ENCODE data around the gene OSBPL10. TPM values are rescaled to one million over a fixed set of nuclear protein-coding genes. Genes with fewer than 3 reads are reported as not detected.

Gene OSBPL10
- total and polyA plus RNA-seq, 2 donors (not counting 1 experiment from before 2014, with no cell fraction given): 88.5 to 310 TPM

- Histone ChIP-seq H3K9me3 (ENCODE audit: control extremely low read depth in 1 of 3, control insufficient read depth in 2 of 3, insufficient read depth in 1 of 3, low read length in 2 of 3) (peaks cover 9 to 28% (median 22%) of the 10 kb centered on the region in 3 donors), H2AFZ (ENCODE audit: insufficient read depth, low read depth, low read length, poor library complexity, severe bottlenecking) (no peak overlapping the region), H3K9ac (ENCODE audit: low read length) (no peak overlapping the region), H3K4me2 (replicated peaks; ENCODE audit: low read depth, low read length, poor library complexity, severe bottlenecking) (peak overlapping the region; percentile 0), H3K27ac (ENCODE audit: low read length in 2 of 2) (peak overlapping the region in 1 of 2 donors; percentile 7), H4K20me1 (ENCODE audit: control insufficient read depth, insufficient read depth, low read length, poor library complexity, severe bottlenecking) (peaks cover 4% of the 10 kb centered on the region), H3K27me3 (replicated peaks in 1 of 4; ENCODE audit: control extremely low read depth in 1 of 4, control insufficient read depth in 3 of 4, insufficient read depth in 4 of 4, low read length in 3 of 4) (no peaks in the 10 kb centered on the region), H3K4me1 (ENCODE audit: control insufficient read depth in 2 of 2, insufficient read depth in 2 of 2, low read length in 2 of 2) (peaks cover 47 to 50% of the 10 kb centered on the region in 2 donors), H3K79me2 (ENCODE audit: control insufficient read depth, insufficient read depth, low read length) (peaks cover 53% of the 10 kb centered on the region), H3K36me3 (replicated peaks in 1 of 2; ENCODE audit: control extremely low read depth in 1 of 2, control insufficient read depth in 1 of 2, extremely low read depth in 1 of 2, insufficient read depth in 2 of 2, low read length in 1 of 2) (peaks cover 5 to 49% of the 10 kb centered on the region in 2 experiments), H3K4me3 (ENCODE audit: control extremely low read depth in 1 of 5, extremely low read depth in 1 of 5, insufficient read depth in 1 of 5, low read depth in 2 of 5, low read length in 4 of 5) (no peak overlapping the region)
- CTCF ChIA-PET: interaction anchor here (0.7 to 2.0 kb wide), 4 partner anchors 13 to 317 kb away, joined by 3 to 8 read pairs (median 4); no protein-coding TSS in a partner anchor
- POLR2A ChIA-PET: no interaction called here
- H3K27me3 Mint-ChIP-seq: no peaks in the 10 kb centered on the region
- peak overlapping the region; percentile 40 for H3K4me3 Mint-ChIP-seq
- DNase-seq: no peak
- H3K4me1 Mint-ChIP-seq: peaks cover 49% of the 10 kb centered on the region
- no peak for TF ChIP-seq CTCF (IDR thresholded peaks at IDR 0.05)
- TF ChIP-seq EZH2 (IDR thresholded peaks at IDR 0.05; ENCODE audit: borderline replicate concordance, insufficient read depth, low read depth, low read length, poor library complexity, severe bottlenecking): no peak
- intact Hi-C loops (cut with micrococcal nuclease): loop anchor here (5.0 to 10.0 kb wide), 2 partner anchors 160 to 182 kb away; no protein-coding TSS in a partner anchor
- ATAC-seq (ENCODE audit: low read depth): no peak
- WGBS (ENCODE audit: insufficient coverage): 100% methylated on average over 3 of the region's 4 CpGs
- H3K9me3 Mint-ChIP-seq (ENCODE audit: insufficient read depth): no peaks in the 10 kb centered on the region
- peak overlapping the region; percentile 50 for H3K27ac Mint-ChIP-seq
Measured at GRCh38 chr3:31984321-31984720, 3.3 kb upstream of the OSBPL10 start.

GRCh38 chr3:31980530-31981205, 394 bp downstream of the OSBPL10 start:
- WGBS (ENCODE audit: insufficient coverage): under 1% methylated on average over 63 of the region's 66 CpGs
- H3K27ac Mint-ChIP-seq: peak overlapping the region; percentile 96
- H3K9me3 ChIP-seq (ENCODE audit: control extremely low read depth in 1 of 3, control insufficient read depth in 2 of 3, insufficient read depth in 1 of 3, low read length in 2 of 3): peaks cover 0 to 4% (median 0%) of the 10 kb centered on the region in 3 donors
- H3K4me3 ChIP-seq (ENCODE audit: control extremely low read depth in 1 of 5, extremely low read depth in 1 of 5, insufficient read depth in 1 of 5, low read depth in 2 of 5, low read length in 4 of 5): peak overlapping the region; percentile 54 to 95 (median 88)
- no peaks in the 10 kb centered on the region for H4K20me1 ChIP-seq (ENCODE audit: control insufficient read depth, insufficient read depth, low read length, poor library complexity, severe bottlenecking)
- ATAC-seq (ENCODE audit: low read depth): peak; percentile 77
- H3K4me2 ChIP-seq (replicated peaks; ENCODE audit: low read depth, low read length, poor library complexity, severe bottlenecking): peak overlapping the region; percentile 81
- H3K9ac ChIP-seq (ENCODE audit: low read length): peak overlapping the region; percentile 90
- ChIA-PET CTCF (interaction anchor here (1.5 to 2.3 kb wide), 5 partner anchors 9 to 119 kb away, joined by 4 to 22 read pairs (median 6); no protein-coding TSS in a partner anchor), POLR2A (interaction anchor here (0.7 to 2.9 kb wide), 8 partner anchors 8 to 448 kb away, joined by 3 to 17 read pairs (median 4); partner anchors contain the start of genes GPD1L and STT3B)
- no peak for TF ChIP-seq EZH2 (IDR thresholded peaks at IDR 0.05; ENCODE audit: borderline replicate concordance, insufficient read depth, low read depth, low read length, poor library complexity, severe bottlenecking)
- TF ChIP-seq CTCF (IDR thresholded peaks at IDR 0.05): peak; percentile 35
- peak overlapping the region; percentile 86 for H2AFZ ChIP-seq (ENCODE audit: insufficient read depth, low read depth, low read length, poor library complexity, severe bottlenecking)
- H3K9me3 Mint-ChIP-seq (ENCODE audit: insufficient read depth): no peaks in the 10 kb centered on the region
- H3K4me1 ChIP-seq (ENCODE audit: control insufficient read depth in 2 of 2, insufficient read depth in 2 of 2, low read length in 2 of 2): peaks cover 76 to 78% of the 10 kb centered on the region in 2 donors
- H3K4me1 Mint-ChIP-seq: peaks cover 79% of the 10 kb centered on the region
- peak overlapping the region; percentile 64 to 84 for H3K27ac ChIP-seq (ENCODE audit: low read length in 2 of 2)
- H3K27me3 Mint-ChIP-seq: no peaks in the 10 kb centered on the region
- H3K4me3 Mint-ChIP-seq: peak overlapping the region; percentile 99
- H3K79me2 ChIP-seq (ENCODE audit: control insufficient read depth, insufficient read depth, low read length): peaks cover 90% of the 10 kb centered on the region
- DNase-seq: peak; percentile 89
- intact Hi-C loops (cut with micrococcal nuclease): loop anchor here (1.0 to 10.0 kb wide), 11 partner anchors 8 to 178 kb away; partner anchors contain the start of gene GPD1L
- H3K36me3 ChIP-seq (replicated peaks in 1 of 2; ENCODE audit: control extremely low read depth in 1 of 2, control insufficient read depth in 1 of 2, extremely low read depth in 1 of 2, insufficient read depth in 2 of 2, low read length in 1 of 2): peaks cover 0 to 31% of the 10 kb centered on the region in 2 experiments
- H3K27me3 ChIP-seq (replicated peaks in 1 of 4; ENCODE audit: control extremely low read depth in 1 of 4, control insufficient read depth in 3 of 4, insufficient read depth in 4 of 4, low read length in 3 of 4): no peaks in the 10 kb centered on the region

All from B cell (primary cell).